Amygdala (tissue), 56 donors: ENCODE data around the gene FAM53B.
A peak's percentile ranks its signal among the peaks of the same experiment; 100 is the strongest.
"Not testable (repeated sequence)": the region's sequence is repeated elsewhere in the genome, so short reads cannot be mapped to it uniquely, and the experiment has no call there.

ENCODE experiments used
- DNase-seq, 56 donors: peaks; one replicate each; lab custom pipeline; 2025; lab: John Stamatoyannopoulos, UW

FAM53B gene

DNA sequence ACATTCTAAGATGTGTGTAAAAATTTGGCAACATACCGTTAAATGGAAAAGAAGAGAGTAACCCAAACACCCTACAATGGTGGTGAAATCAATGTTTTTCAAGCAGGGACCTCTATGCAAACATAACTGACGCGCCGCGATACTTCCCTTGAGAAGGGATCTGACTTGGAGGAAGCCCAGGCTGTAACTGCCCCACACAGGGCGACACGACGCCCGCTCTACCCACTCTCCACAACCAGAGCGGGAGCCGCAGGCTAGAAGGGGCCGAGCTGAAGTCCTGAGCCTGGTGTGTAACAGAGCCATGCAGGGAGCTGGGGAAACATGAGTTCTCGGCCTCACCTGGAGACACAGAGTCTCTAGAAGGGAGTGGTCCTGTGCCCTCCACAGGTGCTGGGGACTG is 120.2 kb downstream of the FAM53B start:
- DNase-seq, result no peak

DNA sequence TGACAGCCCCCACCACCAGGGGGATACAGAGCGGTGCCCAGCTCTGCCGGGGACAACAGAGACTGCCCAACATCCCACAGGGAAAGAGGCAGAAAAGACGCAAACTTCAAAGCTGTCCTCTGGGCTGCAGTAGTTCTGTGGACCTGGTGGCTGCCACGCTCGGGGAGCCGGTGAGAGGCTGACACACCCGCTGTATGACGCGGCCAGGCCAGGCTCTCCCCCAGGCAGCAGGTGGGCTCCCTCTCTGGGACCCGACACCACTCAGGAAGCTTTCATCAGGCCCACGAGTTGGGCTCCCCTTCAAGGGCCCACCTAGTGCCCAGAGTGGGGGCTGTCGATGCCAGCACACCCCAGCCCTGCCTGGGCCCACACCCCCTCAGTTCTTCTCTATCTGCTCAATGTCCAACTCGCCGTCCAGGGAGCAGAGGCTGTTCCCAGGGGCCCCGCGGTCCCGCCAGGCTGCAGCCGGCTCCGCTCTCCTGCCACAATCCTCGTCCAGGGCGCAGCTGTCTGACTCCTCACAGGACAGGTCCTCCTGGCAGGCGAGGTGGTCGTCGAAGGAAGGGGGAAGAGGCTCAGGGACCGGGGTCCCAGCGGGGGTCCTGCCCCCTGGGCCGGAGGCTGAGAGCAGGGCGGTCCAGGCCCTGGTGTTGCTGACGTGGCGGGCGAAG is 121.2 kb downstream of the FAM53B start:
- DNase-seq, result no peak

DNA sequence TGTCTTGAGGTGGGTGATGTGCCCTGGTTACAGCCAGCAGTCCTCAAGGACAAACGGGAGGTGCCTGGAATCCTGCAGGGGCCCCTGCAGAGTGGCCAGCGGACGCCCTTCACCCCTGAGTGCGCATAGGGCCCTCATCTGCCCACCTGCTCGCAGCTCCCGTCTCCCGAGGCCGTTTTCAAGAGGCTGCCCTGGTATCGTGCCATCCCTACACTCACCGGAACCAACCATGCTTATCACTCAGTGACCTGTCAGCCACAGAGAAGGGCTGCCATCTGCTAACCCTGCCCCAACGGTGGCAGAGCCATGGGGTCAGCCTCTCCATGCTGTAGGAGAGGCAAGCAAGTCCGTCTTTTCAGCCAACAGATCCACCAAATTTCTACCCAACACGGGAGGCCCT is 122.0 kb downstream of the FAM53B start:
- DNase-seq, result no peak

DNA sequence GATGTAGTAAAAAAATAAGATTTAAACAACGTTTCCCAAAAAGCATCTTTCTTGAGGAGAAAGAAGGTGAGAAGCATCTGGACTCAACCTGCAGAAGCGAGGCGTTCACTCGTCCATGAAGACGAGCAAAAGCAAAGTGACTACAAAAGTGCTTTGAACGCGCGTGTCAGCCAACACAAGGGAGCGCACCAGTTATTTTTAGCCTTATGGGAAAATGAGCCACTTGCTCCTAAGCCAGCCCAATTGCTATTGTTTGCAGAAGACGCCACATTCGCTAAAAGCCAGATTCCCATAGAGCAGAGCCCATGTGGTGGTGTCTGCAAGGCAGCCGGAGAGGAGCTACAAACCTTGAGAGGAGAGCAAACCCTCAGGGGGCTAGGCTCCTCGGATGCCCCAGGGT is 122.5 kb downstream of the FAM53B start:
- peak in 38 of 56 donors; percentile 24 to 80 (median 46) for DNase-seq

DNA sequence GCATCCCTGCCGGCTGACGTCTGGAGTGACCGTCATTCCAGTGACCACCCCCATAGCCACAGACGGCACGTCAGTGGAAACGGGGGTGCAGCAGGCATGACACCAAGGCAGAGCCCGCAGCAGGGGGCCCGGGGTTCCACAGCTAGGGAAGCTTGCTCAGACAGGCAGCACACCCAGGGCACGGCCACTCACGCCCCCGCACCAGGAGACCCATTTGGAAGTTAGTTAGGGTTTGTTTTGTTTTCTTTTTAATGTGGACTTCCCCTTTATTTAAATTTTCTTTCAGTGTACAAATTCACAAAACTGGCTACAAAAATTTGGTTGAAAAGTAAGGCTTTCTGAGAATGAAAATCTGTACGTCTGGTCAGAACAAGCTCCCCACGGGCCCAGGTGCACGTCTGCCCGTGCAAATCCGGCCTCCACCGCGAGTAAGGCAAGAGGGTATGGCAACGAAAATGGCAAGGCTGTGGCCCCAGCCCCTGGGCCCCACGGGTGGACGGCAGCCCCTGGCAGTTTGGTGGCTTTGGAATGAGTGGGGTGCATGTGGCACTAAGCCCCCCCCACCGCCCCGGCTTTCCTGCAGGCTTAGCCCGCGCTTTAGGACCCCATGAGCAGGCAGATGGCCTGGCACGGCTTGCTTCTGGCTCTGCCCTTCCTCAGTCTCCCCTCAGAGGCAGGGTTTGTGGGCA is 124.2 kb downstream of the FAM53B start:
- no peak for DNase-seq

DNA sequence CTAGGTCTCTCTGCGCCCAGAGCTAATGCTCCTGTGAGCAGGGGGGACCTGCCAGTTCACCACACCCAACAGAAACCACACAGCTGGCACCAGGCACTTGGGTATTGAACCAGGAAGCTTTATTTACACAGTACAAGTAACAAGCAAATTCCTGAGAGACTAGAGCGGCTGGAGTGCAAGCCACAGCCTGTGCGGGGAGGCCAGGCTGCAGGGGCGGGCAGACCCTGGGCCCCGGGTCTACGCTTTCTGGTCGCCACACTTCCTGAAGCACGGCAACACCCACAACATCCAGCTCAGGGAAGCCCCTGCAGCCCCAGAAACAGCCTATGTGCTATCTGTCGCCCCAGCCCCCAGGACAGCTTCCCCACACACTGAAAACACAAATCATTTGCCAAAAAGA is 125.0 kb downstream of the FAM53B start:
- no peak for DNase-seq

DNA sequence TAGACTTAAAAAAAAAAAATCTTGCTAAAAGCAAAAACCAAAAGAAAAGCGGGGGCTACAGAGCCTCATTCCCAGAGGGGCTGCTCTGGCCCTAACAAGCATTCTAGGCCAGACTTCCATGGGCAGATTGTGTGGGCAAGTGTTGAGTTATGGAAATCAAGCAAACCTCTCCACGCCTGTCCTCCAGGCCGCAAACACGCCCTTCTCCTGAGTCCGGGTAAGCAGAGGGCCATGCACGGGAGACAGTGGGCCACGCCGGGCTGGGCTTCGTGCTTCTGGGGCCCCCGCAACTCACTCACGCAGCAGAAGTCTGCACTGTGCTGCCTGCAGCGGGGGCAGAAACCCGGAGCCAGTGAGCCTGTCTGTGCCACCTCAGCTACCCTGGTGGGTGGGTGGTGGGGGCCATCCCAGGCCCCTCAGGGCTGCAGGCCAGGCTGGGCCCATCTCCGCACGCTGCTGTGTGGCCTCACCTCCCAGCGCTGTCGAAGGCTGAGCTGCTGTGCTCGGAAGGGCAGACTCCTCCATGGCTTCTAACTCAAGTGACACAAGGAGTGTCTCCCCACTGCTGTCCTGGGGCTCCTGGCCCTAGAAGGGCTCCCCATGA is 125.6 kb downstream of the FAM53B start:
- DNase-seq, result no peak

DNA sequence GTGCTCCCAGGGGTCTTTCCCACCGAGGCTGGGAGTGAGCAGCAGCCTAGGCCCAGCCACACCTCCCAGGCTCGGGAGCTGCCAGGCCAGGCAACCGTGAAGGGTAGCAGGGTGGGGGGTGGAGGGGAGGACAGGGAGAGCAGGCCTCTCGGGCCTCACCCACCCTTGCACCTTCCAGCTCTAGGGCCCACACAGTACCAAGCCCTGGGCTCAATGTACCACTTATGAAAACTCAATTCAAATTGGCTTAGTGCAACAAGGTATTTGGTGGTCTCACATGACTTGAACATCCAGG is 127.4 kb downstream of the FAM53B start:
- DNase-seq, result no peak

DNA sequence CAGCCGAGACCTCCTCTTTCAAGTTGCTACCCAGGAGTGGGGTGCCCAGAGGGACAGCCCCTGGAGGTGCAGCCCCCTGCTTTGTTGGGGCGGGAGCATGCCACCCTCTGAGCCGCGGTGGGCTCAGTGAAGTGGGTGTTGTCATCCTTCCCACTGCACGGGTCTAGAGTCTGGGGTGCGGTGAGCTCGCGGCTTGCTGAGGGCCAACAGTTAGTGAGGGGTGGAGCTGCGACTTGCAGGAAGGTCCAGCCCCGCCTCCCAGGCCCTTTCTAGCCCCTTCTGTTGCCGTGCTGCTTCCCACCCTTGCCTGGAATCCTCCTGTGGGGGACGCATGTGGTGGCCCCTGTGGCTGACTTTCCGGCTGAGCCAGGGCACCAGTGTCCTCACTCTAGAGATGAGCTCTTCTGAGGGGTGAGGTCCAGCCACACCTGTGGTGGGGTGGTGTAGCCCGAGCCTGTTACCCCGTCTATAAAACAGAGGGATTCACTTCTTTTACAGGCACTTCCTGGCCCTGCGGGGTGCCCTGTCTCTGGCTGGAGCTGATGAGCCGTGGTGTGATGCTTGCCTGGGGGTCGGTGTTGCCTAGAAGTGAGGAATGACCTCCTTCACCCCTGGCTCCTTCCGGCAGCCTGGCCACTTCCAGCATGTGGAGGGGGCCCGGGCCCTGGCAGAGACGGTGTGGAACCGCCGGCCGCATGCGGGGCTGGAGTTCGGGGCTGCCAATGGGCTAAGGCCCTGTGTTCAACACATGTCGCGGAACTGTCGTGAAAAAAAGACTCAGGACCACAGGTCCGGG is 127.9 kb downstream of the FAM53B start:
- no peak for DNase-seq

DNA sequence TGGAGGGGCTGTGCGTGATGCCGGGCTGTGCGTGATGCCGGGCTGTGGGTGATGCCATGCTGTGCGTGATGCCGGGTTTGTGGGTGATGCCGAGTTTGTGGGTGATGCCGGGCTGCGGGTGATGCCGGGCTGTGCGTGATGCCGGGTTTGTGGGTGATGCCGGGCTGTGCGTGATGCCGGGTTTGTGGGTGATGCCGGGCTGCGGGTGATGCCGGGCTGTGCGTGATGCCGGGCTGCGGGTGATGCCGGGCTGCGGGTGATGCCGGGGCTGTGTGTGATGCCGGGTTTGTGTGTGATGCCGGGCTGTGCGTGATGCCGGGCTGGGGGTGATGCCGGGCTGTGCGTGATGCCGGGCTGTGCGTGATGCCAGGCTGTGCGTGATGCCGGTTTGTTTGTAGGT is 128.9 kb downstream of the FAM53B start:
- no peak for DNase-seq

DNA sequence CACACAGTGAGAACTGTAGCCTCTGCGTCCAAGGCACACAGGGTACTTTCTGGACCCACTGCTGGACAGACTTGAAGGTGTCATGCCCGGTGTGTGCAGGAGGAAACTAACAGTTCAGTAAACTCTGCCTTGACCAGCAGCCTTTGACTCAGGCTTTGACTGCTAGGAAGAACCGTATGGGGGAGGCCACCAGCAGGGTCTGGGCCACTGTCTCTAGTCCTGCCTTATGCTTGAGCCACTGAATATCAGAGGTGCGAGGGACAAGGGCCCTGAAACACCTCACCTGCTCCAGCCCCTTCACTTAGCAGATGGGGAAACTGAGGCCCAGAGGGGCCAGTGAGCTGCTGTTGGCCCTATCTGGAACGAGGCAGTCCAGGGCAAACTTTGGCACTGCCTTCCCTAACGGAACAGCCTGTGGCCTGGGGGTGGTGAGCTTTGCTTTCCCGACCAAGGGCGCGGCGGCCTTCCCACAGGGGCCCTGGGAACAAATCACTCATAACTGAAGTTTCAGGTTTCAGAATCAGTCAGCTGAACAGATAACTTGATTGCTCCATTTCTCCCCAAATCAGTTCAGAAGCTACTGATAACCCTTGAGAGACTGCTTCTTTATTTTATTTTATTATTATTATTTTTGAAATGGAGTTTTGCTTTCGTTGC is 130.0 kb downstream of the FAM53B start:
- DNase-seq, result no peak

DNA sequence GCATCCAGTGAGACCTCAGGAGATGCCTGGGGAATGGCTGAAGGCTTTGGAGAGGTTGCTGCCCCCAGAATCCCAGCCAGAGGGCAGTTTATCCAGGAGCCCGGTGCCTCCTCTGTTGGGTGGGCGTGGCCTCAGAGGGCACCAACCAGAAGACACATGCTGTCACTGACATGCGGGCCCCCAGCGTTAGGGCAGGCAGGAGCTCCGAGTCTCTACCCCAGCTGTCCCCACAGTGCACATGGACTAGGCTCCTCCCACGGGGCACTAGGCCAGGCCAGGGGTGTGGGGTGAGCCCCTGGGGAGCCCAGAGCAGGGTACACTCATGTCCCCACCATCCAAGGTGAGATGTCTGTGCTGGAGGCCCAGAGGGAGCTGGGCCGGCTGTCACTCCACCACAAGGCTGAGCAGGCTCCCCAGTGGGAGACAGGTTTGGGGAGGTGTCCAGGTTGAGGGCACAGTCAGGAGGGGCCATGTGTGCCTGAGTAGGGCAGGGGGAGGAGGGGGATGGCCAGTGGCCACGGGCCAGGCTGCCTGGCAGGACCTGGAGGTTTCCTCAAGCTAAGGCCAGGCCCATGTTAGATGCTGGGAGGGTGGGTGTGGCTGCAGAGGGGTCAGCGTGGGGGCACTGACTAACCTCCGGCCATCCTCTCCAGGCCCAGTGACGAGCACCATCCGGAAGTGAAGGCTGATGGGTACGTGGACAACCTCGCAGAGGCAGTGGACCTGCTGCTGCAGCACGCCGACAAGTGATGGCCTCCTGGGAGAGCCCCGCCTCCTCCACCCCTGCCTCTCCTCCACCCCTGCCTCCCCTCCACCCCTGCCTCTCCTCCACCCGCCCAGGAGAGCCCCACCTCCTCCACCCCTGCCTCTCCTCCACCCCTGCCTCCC is 131.3 kb downstream of the FAM53B start:
- peak in 3 of 56 donors; percentile 27 to 40 (median 33) for DNase-seq

DNA sequence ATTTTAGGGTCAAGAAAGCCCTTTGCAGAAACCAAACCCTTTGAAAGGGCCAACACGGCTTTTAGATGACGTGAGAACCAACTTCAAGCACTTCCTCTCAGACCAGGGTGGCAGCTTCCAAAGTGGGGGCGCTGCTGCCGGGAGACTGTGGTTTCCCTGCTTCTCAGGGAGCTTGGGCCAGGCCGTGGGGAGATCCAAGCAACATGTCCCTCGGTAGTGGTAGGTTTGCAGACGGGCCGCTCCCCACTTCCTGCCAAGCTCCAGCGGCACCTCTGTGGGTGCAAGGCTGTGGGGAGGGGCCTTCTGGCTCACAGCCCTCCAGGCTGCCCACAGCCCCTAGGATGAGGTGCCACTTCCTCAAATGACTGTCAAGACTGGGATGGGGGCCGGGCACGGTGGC is 132.4 kb downstream of the FAM53B start:
- DNase-seq, result peak in 1 of 56 donors; percentile 33

DNA sequence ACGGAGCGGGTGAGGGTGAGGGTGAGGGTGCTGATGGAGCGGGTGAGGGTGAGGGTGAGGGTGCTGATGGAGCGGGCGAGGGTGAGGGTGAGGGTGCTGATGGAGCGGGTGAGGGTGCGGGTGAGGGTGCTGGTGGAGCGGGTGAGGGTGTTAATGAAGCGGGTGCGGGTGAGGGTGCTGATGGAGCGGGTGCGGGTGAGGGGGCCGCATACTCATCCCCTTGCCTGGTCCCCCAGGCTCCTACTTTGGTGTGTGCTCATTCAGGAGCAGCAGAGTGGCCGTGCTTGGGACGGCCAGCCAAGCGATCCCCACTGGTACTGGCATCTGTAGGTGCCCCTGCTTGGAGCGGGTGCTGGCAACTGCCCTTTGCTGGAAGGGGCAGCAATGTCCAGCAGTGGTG is 133.3 kb downstream of the FAM53B start:
- DNase-seq, result not testable (repeated sequence)

DNA sequence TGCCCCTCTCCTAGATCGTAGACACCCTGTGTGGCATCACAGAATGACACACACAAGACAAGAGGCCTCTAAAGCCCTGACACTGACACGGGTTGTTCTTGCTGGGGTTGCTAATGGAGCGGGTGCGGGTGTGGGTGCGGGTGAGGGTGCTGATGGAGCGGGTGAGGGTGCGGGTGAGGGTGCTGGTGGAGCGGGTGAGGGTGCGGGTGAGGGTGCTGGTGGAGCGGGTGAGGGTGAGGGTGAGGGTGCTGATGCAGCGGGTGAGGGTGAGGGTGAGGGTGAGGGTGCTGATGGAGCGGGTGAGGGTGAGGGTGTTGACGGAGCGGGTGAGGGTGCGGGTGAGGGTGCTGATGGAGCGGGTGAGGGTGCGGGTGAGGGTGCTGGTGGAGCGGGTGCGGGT is 134.0 kb downstream of the FAM53B start:
- DNase-seq, result peak in 2 of 56 donors; percentile 28

DNA sequence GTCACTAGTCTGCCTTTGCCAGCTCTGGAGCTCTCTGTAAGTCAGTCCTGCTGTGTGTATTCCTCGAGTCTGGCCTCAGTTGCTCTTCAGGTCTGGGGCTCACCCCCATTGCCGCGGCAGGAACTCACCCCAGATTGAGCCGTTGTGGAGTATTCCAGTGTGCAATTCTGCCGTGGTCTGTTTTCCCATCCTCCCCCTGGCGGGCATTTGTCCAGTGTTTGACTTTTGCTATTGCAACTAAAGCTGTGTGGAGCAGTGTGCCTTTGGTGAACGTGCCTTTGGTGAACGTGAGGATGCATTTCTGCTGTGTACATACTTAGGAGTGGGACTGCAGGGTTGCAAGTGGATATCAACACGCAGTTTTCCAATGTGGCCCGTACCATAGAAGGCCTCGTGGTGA is 134.5 kb downstream of the FAM53B start:
- DNase-seq, result no peak

DNA sequence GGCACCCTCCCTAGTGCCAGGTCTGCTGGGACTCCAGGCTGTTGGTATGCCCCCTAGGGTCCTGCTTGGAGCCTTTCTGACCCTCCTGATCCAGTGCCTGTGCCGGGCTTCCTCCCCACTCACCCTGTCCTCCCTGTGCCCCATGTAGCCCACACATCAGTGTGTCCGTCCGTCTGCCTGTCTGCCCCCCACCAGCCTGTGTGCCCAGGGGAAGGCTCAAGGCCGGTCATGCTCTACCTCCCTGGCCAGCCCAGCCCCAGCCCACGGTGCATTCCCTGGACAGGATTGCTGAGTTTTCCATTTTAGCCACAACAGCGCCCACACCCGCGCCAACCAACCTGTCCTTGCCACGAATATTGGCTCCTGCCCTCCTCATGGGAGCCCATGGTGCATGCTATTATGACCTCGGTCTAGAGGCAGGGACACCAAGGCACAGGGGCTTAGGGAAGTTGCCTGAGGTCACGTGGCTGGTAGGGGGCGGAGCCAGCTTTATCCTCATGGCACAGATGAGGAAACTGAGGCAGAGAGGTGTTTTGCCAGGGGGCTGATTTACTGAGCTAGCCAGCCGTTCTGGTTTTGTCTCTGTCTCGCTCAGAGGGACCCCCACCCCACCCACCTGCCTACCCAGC is 136.0 kb downstream of the FAM53B start:
- no peak for DNase-seq

DNA sequence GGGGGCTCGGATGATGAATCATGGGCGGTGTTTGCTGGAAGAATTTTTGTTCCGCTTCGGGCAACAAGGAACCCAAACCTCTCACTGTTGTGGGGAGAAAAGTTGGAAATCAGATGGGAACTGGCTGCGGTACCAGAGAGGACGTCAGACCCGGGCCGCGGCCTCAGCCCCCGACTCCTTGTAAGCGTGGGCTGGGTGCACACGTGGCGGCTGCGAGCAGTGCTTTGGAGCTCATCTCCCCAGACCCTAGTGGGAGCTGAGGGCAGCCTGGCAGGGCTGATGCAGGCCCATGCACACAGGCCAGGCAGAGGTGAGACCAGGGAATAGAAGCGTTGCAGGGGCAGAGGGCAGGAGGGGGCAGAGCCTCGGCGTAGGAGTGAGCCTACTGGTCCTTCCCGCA is 136.5 kb downstream of the FAM53B start:
- no peak for DNase-seq

DNA sequence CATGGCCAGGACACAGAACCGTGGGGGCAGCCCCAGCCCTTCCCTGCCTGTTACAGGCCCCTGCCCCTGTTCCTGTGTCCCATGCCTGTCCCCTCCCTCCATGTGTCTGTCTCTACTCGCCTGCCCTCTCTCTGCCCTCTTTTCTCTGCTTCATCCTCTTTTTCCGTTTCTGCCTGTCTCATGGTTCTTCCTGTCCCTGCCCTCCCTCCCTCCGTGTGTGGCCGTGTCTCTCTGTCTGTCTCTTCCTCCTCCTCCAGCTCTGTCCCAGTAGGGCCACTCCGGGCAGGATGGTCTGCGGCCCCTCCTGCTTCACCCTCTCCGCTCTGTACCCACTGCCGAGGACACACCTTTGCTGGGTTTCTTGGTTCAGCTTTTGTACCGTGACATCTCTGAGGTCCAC is 137.4 kb downstream of the FAM53B start:
- no peak for DNase-seq
